ENCODE measurements around the gene GRID2. TPM values are rescaled to one million over a fixed set of nuclear protein-coding genes. Genes with fewer than 3 reads are reported as not detected.

GRID2 gene
- polyA plus RNA-seq, 1 donor from 2014 or later, result 14.9 TPM

GRCh38 chr4:92885632-92886031, 581.9 kb downstream of the GRID2 start:
- H3K4me2 ChIP-seq (ENCODE audit: low read length), result no peak overlapping the region
- no peak for TF ChIP-seq CTCF (IDR thresholded peaks at IDR 0.05; ENCODE audit: poor library complexity, severe bottlenecking)
- no peak for TF ChIP-seq RAD21 (conservative IDR thresholded peaks at IDR 0.05)
- no peak for TF ChIP-seq POLR2AphosphoS5 (IDR thresholded peaks at IDR 0.05)
- no peak for TF ChIP-seq REST (IDR thresholded peaks at IDR 0.05; ENCODE audit: borderline replicate concordance)
- no peaks in the 10 kb centered on the region for H4K20me1 ChIP-seq (ENCODE audit: insufficient read depth)
- H3K27me3 ChIP-seq (ENCODE audit: insufficient read depth, low read depth, low read length), result no peaks in the 10 kb centered on the region
- no peak overlapping the region for H3K9ac ChIP-seq (ENCODE audit: low read length)
- H2AFZ ChIP-seq (ENCODE audit: low read depth, low read length), result no peak overlapping the region
- no peaks in the 10 kb centered on the region for H3K9me3 ChIP-seq (ENCODE audit: low read length)
- no peaks in the 10 kb centered on the region for H3K79me2 ChIP-seq (replicated peaks; ENCODE audit: insufficient read depth, low read length)
- no peaks in the 10 kb centered on the region for H3F3A ChIP-seq (ENCODE audit: insufficient read depth, low read length, poor library complexity, severe bottlenecking)
- H3K9me2 ChIP-seq (ENCODE audit: insufficient read depth, low read length), result no peaks in the 10 kb centered on the region
- no peaks in the 10 kb centered on the region for H3K36me3 ChIP-seq (ENCODE audit: insufficient read depth, low read length)
- H3K27ac ChIP-seq (ENCODE audit: low read length), result no peak overlapping the region
- H3K4me3 ChIP-seq (ENCODE audit: low read length), result no peak overlapping the region

- Histone ChIP-seq H3K4me3 (ENCODE audit: low read length) (no peak overlapping the region), H2AFZ (ENCODE audit: low read depth, low read length) (no peak overlapping the region)
Observed at GRCh38 chr4:92952426-92952825, 648.7 kb downstream of the GRID2 start.

More at GRCh38 chr4:92952426-92952825, 648.7 kb downstream of the GRID2 start:
- Histone ChIP-seq H4K20me1 (ENCODE audit: insufficient read depth) (no peaks in the 10 kb centered on the region), H3F3A (ENCODE audit: insufficient read depth, low read length, poor library complexity, severe bottlenecking) (no peaks in the 10 kb centered on the region), H3K9me3 (ENCODE audit: low read length) (peaks cover 6% of the 10 kb centered on the region), H3K9me2 (ENCODE audit: insufficient read depth, low read length) (no peaks in the 10 kb centered on the region), H3K27ac (ENCODE audit: low read length) (no peak overlapping the region), H3K79me2 (replicated peaks; ENCODE audit: insufficient read depth, low read length) (no peaks in the 10 kb centered on the region), H3K36me3 (ENCODE audit: insufficient read depth, low read length) (no peaks in the 10 kb centered on the region), H3K27me3 (ENCODE audit: insufficient read depth, low read depth, low read length) (no peaks in the 10 kb centered on the region), H3K9ac (ENCODE audit: low read length) (no peak overlapping the region), H3K4me2 (ENCODE audit: low read length) (no peak overlapping the region)
- TF ChIP-seq EZH2 (IDR thresholded peaks at IDR 0.05; ENCODE audit: borderline replicate concordance, insufficient read depth, low read length, poor library complexity, severe bottlenecking), result no peak
- TF ChIP-seq REST (IDR thresholded peaks at IDR 0.05; ENCODE audit: borderline replicate concordance), result no peak
- no peak for TF ChIP-seq RAD21 (conservative IDR thresholded peaks at IDR 0.05)
- no peak for TF ChIP-seq POLR2AphosphoS5 (IDR thresholded peaks at IDR 0.05)
- no peak for TF ChIP-seq EP300 (conservative IDR thresholded peaks at IDR 0.05; ENCODE audit: poor library complexity, severe bottlenecking)
- no peak for TF ChIP-seq TAF1 (IDR thresholded peaks at IDR 0.05; ENCODE audit: low read depth)
- no peak for TF ChIP-seq MXI1 (conservative IDR thresholded peaks at IDR 0.05; ENCODE audit: poor library complexity, severe bottlenecking)
- no peak for TF ChIP-seq SMC3 (conservative IDR thresholded peaks at IDR 0.05; ENCODE audit: poor library complexity)
- TF ChIP-seq CTCF (IDR thresholded peaks at IDR 0.05; ENCODE audit: poor library complexity, severe bottlenecking), result no peak

All from neural cell (in vitro differentiated cells).